CD1c-positive myeloid dendritic cell (primary cell): Measurements from ENCODE around the gene SPIRE1.

Experiments used
- DNase-seq: peaks from one replicate; pipeline ENCODE4 v3.0.0-alpha.2; 2016; ENCODE audit errors: extremely low spot score

Gene SPIRE1

GRCh38 chr18:12445554-12445953, 212.4 kb downstream of the SPIRE1 start:
- no peak for DNase-seq

GRCh38 chr18:12443551-12443950, 214.4 kb downstream of the SPIRE1 start:
- DNase-seq = no peak

GRCh38 chr18:12442946-12443345, 215.0 kb downstream of the SPIRE1 start:
- DNase-seq = no peak

GRCh38 chr18:12441475-12442034, 216.4 kb downstream of the SPIRE1 start:
- no peak for DNase-seq

- DNase-seq = no peak
Observed at GRCh38 chr18:12438257-12438656, 219.7 kb downstream of the SPIRE1 start.

- no peak for DNase-seq
Observed at GRCh38 chr18:12435867-12436266, 222.0 kb downstream of the SPIRE1 start.

- no peak for DNase-seq
Observed at GRCh38 chr18:12434541-12434929, 223.4 kb downstream of the SPIRE1 start.

GRCh38 chr18:12433829-12434540, 223.9 kb downstream of the SPIRE1 start:
- DNase-seq = no peak

GRCh38 chr18:12432881-12433280, 225.0 kb downstream of the SPIRE1 start:
- no peak for DNase-seq

- no peak for DNase-seq
Observed at GRCh38 chr18:12432196-12432595, 225.7 kb downstream of the SPIRE1 start.

- DNase-seq = no peak
Observed at GRCh38 chr18:12431561-12431960, 226.3 kb downstream of the SPIRE1 start.

GRCh38 chr18:12430137-12430990, 227.5 kb downstream of the SPIRE1 start:
- DNase-seq = no peak

GRCh38 chr18:12429556-12429955, 228.4 kb downstream of the SPIRE1 start:
- no peak for DNase-seq

GRCh38 chr18:12428923-12429322, 229.0 kb downstream of the SPIRE1 start:
- no peak for DNase-seq

GRCh38 chr18:12426924-12427323, 231.0 kb downstream of the SPIRE1 start:
- DNase-seq = no peak

- no peak for DNase-seq
Observed at GRCh38 chr18:12424252-12424651, 233.7 kb downstream of the SPIRE1 start.

- no peak for DNase-seq
Observed at GRCh38 chr18:12423820-12424219, 234.1 kb downstream of the SPIRE1 start.

GRCh38 chr18:12423393-12423792, 234.5 kb downstream of the SPIRE1 start:
- no peak for DNase-seq

- no peak for DNase-seq
Observed at GRCh38 chr18:12422936-12423335, 235.0 kb downstream of the SPIRE1 start.

- DNase-seq = no peak
Observed at GRCh38 chr18:12421732-12422131, 236.2 kb downstream of the SPIRE1 start.

GRCh38 chr18:12420821-12421421, 237.0 kb downstream of the SPIRE1 start:
- no peak for DNase-seq

- DNase-seq = no peak
Observed at GRCh38 chr18:12417687-12418086, 240.2 kb downstream of the SPIRE1 start.
